AG04450 (cell line): ENCODE data around the gene CLEC20A. TPM values are rescaled to one million over a fixed set of nuclear protein-coding genes. Genes with fewer than 3 reads are reported as not detected.

Experiments used
- CTCF ChIA-PET: fragments of 300-600, 350-600 bp; formaldehyde crosslinking; extraction: SDS; loops from one replicate; lab custom pipeline; 2022; ENCODE audit warnings: antibody characterized with exemption, inconsistent platforms; lab: Charles Lee
- POLR2A ChIA-PET: fragments of 350-600 bp; formaldehyde crosslinking; extraction: SDS; loops from one replicate; lab custom pipeline; 2021; ENCODE audit warnings: antibody characterized with exemption, inconsistent platforms; lab: Yijun Ruan, JAX
- DNase-seq: peaks from one replicate; pipeline ENCODE4 v3.0.0-alpha.2; 2011; ENCODE audit warnings: low read depth, low spot score
- H3K27ac ChIP-seq: one replicate; pipeline ENCODE4 v1.5.1; 2012; ENCODE audit warnings: low read depth, low read length, control low read depth
- H3K27me3 ChIP-seq: one replicate; pipeline ENCODE4 v1.6.0; 2012; ENCODE audit warnings: low read length; ENCODE audit not compliant: control insufficient read depth, insufficient read depth
- H3K4me3 ChIP-seq: 2 replicates; pipeline ENCODE4 v1.5.1; 2011; ENCODE audit warnings: mild to moderate bottlenecking, low read depth, low read length, control low read depth
- H3K9me3 ChIP-seq: 2 replicates; pipeline ENCODE4 v1.5.1; 2012; ENCODE audit warnings: low read length; ENCODE audit not compliant: control insufficient read depth, insufficient read depth
- polyA minus RNA-seq: library from RNA; depleted of rRNA, polyadenylated mRNA; stranded (reverse); fragments of >200 nt; gene quantifications from 2 replicates; pipeline ENCODE4 v1.2.3, GENCODE V29; 2011; rRNA and poly(A)+ RNA removed
- polyA plus RNA-seq: library from polyadenylated mRNA; depleted of rRNA; stranded (reverse); fragments of >200 nt; gene quantifications from 2 replicates; pipeline ENCODE4 v1.2.3, GENCODE V29; 2011; rRNA removed
- TF ChIP-seq, protein P1 (sequence below): IDR thresholded peaks from 2 replicates; pipeline ENCODE4 v1.5.1; 2011; ENCODE audit warnings: low read depth, low read length, control low read depth, inconsistent platforms

Gene CLEC20A
- polyA plus RNA-seq (not detected in 2 replicates), polyA minus RNA-seq (not detected in 2 replicates)

DNA sequence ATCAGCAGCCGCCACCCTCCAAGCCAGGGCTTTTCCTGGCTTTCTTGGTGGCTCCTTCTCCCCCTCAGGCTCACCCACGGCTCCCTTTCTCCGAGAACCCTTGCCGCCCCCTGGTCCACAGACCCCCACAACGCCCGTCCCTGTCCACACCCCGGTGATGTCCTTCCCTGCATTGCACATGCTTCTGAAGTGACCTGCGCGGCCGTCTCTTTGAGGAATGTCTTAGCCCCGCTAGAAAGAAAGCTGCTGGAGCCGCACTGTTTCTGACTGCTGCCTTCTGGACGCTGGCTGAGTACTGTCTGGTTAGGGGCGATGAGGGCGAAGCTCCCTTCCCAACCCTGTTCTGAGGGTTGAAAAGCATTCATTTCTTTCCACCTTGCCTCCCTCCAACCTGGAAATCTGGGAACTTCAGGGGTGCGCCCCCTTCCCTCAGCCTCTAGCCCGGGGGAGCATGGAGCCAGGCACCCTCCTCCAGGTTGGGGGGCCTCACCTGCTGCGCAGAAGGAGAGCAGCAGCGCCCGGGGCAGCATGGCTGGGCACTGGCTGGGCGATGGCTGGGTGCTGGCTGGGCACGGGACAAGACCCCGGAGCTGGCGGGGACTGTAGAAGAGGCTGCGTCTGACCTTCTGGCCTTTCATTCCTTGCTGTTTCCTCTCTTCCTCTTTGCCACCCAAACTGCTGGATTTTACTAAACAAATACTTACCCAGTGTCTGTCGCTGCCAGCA is at the start of gene CLEC20A:
Gene CLEC20A (minus strand): TSS at position 555 of the 726 bp plus-strand sequence. CDS start 25 bp downstream, at position 530.
- Histone ChIP-seq H3K27me3 (no peaks in the 10 kb centered on the region), H3K9me3 (no peaks in the 10 kb centered on the region), H3K27ac (no peak within 1 kb of the TSS), H3K4me3 (no peak within 1 kb of the TSS)
- no peak for DNase-seq
- CTCF ChIA-PET, result no interaction called here
- POLR2A ChIA-PET, result no interaction called here
- TF ChIP-seq, protein P1, sequence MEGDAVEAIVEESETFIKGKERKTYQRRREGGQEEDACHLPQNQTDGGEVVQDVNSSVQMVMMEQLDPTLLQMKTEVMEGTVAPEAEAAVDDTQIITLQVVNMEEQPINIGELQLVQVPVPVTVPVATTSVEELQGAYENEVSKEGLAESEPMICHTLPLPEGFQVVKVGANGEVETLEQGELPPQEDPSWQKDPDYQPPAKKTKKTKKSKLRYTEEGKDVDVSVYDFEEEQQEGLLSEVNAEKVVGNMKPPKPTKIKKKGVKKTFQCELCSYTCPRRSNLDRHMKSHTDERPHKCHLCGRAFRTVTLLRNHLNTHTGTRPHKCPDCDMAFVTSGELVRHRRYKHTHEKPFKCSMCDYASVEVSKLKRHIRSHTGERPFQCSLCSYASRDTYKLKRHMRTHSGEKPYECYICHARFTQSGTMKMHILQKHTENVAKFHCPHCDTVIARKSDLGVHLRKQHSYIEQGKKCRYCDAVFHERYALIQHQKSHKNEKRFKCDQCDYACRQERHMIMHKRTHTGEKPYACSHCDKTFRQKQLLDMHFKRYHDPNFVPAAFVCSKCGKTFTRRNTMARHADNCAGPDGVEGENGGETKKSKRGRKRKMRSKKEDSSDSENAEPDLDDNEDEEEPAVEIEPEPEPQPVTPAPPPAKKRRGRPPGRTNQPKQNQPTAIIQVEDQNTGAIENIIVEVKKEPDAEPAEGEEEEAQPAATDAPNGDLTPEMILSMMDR, result no peak

DNA sequence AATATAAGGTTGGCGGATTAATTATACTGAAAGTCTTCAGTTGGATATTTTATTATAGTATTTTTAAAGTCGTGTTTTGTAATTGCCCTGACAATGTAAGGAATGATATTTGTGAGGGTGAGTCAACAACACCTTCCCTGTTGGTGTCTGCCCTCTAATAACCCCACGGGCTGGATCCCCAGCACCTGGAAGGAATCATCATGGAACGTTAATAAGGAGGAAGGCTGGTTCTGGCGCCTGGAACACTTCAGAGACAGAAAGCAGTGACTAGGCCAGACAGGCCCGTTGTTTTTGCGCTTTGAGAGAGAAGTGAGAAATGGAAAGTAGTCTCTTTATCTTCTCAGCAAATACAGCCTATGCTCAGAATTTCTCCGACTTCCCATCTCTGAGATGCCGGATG is 47.8 kb upstream of the CLEC20A start:
- Histone ChIP-seq H3K4me3 (no peak overlapping the region), H3K27ac (no peak overlapping the region), H3K9me3 (no peaks in the 10 kb centered on the region; the same call in 1 of the 2 replicates), H3K27me3 (no peaks in the 10 kb centered on the region)
- TF ChIP-seq, protein P1, result no peak
- no peak for DNase-seq
- ChIA-PET CTCF (interaction anchor here (8.9 kb wide), 1 partner anchor 459 kb away, joined by 176 read pairs; no protein-coding TSS in a partner anchor), POLR2A (no interaction called here)

DNA sequence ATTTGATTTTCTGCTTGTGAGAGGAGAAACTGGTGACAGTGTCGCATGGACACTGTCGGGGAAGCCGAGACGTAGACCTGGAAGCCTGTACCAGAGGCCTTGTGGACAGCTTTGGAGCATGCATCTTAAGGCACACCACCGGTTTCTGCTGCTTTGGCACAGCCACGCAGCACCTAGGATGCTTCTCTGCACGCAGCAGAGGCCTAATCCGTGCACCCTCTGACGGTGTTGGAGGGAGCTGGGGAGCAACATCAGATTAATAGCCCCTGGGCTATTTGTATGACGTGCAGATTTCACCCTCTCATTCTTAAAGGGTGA is 46.5 kb upstream of the CLEC20A start:
- ChIA-PET POLR2A (interaction anchor here (0.8 to 1.3 kb wide), 7 partner anchors 65 to 183 kb away, joined by 3 to 5 read pairs (median 3); partner anchors contain the start of gene RALGPS2), CTCF (interaction anchor here (0.6 to 8.9 kb wide), 33 partner anchors 8 to 474 kb away, joined by 3 to 176 read pairs (median 5); partner anchors contain the start of gene RALGPS2)
- DNase-seq, result no peak
- TF ChIP-seq, protein P1, result no peak
- peak overlapping the region; percentile 72 for H3K4me3 ChIP-seq
- no peaks in the 10 kb centered on the region for H3K27me3 ChIP-seq
- H3K27ac ChIP-seq, result peak overlapping the region; percentile 78
- H3K9me3 ChIP-seq, result no peaks in the 10 kb centered on the region; the same call in 1 of the 2 replicates

DNA sequence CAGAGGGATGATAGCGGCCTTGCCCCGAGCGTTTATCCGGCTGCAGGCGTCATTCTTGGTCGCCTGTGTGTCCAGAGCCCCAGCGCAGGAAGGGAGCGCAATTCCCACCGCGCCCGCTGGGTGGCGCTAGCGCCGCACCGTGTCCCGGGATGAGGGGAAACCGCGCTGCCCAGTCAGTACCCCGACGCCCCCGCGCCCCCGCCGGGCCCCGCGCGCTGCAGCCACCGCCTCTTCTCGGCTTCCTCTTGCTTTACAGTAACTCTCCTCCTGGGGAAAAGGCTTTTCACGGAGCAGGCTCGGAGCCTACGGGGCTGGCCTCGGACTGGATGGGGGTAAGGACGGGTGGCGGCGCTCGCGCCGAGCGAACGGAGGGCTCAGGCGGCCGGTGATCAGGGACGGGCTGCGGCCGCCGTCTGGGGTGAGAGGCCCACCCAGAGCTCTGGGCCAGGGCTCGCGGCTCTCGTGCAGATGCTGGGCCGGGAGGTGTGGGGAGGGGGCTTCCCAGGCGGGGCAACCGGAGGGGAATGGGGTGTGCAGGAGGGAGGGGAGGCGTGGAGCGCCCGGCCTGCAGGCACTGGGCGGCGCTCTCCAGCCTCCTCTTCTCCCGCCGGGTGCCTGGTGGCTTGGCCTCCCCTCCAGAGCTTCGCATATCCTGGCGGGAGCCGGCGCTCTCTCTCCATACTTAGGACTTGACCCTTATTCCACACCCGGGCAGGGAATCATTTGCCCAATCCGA is 46.0 kb upstream of the CLEC20A start:
- H3K27me3 ChIP-seq, result no peaks in the 10 kb centered on the region
- CTCF ChIA-PET, result interaction anchor here (0.6 to 8.9 kb wide), 42 partner anchors 9 to 535 kb away, joined by 3 to 176 read pairs (median 5); partner anchors contain the start of gene RALGPS2
- peak overlapping the region; percentile 72 for H3K4me3 ChIP-seq
- H3K27ac ChIP-seq, result peak overlapping the region; percentile 78
- peak; percentile 75 for DNase-seq
- POLR2A ChIA-PET, result interaction anchor here (0.6 to 1.3 kb wide), 8 partner anchors 65 to 184 kb away, joined by 3 to 13 read pairs (median 3); partner anchors contain the start of gene RALGPS2
- TF ChIP-seq, protein P1, result peak; percentile 79
- no peaks in the 10 kb centered on the region; the same call in 1 of the 2 replicates for H3K9me3 ChIP-seq
